ENCODE data around the gene MBLAC2.

- no peak for TF ChIP-seq POLR2AphosphoS5 (IDR thresholded peaks at IDR 0.05; ENCODE audit: low read depth, low read length)
- TF ChIP-seq SIN3A (IDR thresholded peaks at IDR 0.05; ENCODE audit: borderline replicate concordance, insufficient read depth, low read length) = no peak
- TF ChIP-seq, protein P1, sequence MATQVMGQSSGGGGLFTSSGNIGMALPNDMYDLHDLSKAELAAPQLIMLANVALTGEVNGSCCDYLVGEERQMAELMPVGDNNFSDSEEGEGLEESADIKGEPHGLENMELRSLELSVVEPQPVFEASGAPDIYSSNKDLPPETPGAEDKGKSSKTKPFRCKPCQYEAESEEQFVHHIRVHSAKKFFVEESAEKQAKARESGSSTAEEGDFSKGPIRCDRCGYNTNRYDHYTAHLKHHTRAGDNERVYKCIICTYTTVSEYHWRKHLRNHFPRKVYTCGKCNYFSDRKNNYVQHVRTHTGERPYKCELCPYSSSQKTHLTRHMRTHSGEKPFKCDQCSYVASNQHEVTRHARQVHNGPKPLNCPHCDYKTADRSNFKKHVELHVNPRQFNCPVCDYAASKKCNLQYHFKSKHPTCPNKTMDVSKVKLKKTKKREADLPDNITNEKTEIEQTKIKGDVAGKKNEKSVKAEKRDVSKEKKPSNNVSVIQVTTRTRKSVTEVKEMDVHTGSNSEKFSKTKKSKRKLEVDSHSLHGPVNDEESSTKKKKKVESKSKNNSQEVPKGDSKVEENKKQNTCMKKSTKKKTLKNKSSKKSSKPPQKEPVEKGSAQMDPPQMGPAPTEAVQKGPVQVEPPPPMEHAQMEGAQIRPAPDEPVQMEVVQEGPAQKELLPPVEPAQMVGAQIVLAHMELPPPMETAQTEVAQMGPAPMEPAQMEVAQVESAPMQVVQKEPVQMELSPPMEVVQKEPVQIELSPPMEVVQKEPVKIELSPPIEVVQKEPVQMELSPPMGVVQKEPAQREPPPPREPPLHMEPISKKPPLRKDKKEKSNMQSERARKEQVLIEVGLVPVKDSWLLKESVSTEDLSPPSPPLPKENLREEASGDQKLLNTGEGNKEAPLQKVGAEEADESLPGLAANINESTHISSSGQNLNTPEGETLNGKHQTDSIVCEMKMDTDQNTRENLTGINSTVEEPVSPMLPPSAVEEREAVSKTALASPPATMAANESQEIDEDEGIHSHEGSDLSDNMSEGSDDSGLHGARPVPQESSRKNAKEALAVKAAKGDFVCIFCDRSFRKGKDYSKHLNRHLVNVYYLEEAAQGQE (IDR thresholded peaks at IDR 0.05; ENCODE audit: insufficient read depth in 1 of 2, low read depth in 2 of 2, low read length in 2 of 2) = no peak
- TF ChIP-seq TAF1 (IDR thresholded peaks at IDR 0.05; ENCODE audit: borderline replicate concordance, insufficient read depth, low read length) = no peak
- no peak for TF ChIP-seq FOXP2 (optimal IDR thresholded peaks at IDR 0.05; ENCODE audit: borderline replicate concordance, extremely low read depth, extremely low read length, insufficient read depth)
Observed at GRCh38 chr5:90506221-90506620, 31.6 kb upstream of the MBLAC2 start.
